HG03378 (cell line): ENCODE results near the gene ARHGEF16.

Experiments
- ATAC-seq: cut with Tn5 transposase; IDR thresholded peaks from one replicate; pipeline ENCODE4 v1.9.1; 2021; ENCODE audit warnings: mild to moderate bottlenecking, moderate library complexity; ENCODE audit not compliant: unreplicated experiment

The ARHGEF16 gene

GRCh38 chr1:3455670-3456448 lies 1.4 kb downstream of the ARHGEF16 start:
- ATAC-seq, result no peak

- ATAC-seq, result no peak
These were observed 2.0 kb downstream of the ARHGEF16 start for GRCh38 chr1:3456449-3456963.

- no peak for ATAC-seq
These were observed 2.8 kb downstream of the ARHGEF16 start for GRCh38 chr1:3456964-3457909.

GRCh38 chr1:3457910-3458883 lies 3.7 kb downstream of the ARHGEF16 start:
- ATAC-seq, result no peak

- no peak for ATAC-seq
These were observed 4.8 kb downstream of the ARHGEF16 start for GRCh38 chr1:3459051-3459908.

- ATAC-seq, result no peak
These were observed 5.6 kb downstream of the ARHGEF16 start for GRCh38 chr1:3459940-3460671.

- ATAC-seq, result no peak
These were observed 6.2 kb downstream of the ARHGEF16 start for GRCh38 chr1:3460672-3461131.

- ATAC-seq, result no peak
These were observed 6.9 kb downstream of the ARHGEF16 start for GRCh38 chr1:3461238-3461933.

GRCh38 chr1:3461934-3462275 lies 7.4 kb downstream of the ARHGEF16 start:
- ATAC-seq, result no peak

- ATAC-seq, result no peak
These were observed 8.0 kb downstream of the ARHGEF16 start for GRCh38 chr1:3462356-3463012.

- no peak for ATAC-seq
These were observed 8.5 kb downstream of the ARHGEF16 start for GRCh38 chr1:3463013-3463385.

GRCh38 chr1:3463408-3463863 lies 9.0 kb downstream of the ARHGEF16 start:
- ATAC-seq, result no peak

- ATAC-seq, result no peak
These were observed 9.6 kb downstream of the ARHGEF16 start for GRCh38 chr1:3463891-3464648.

- ATAC-seq, result no peak
These were observed 10.2 kb downstream of the ARHGEF16 start for GRCh38 chr1:3464649-3465025.

- ATAC-seq, result no peak
These were observed 10.8 kb downstream of the ARHGEF16 start for GRCh38 chr1:3465091-3465934.

- ATAC-seq, result no peak
These were observed 11.5 kb downstream of the ARHGEF16 start for GRCh38 chr1:3465935-3466321.
